Activated CD4-positive, alpha-beta T cell treated with anti-CD3 and anti-CD28 coated beads, Interleukin-2, Interleukin-4, amounts not matched to agents 100 ng/mL and 50 ng/mL, durations not matched to agents 16 hours and 8 hours (primary cell): Measurements from ENCODE around the gene TMC6.

Experiments used
- DNase-seq: peaks from one replicate; pipeline ENCODE4 v3.0.0-alpha.2; 2020; ENCODE audit warnings: low spot score

TMC6 gene

DNA sequence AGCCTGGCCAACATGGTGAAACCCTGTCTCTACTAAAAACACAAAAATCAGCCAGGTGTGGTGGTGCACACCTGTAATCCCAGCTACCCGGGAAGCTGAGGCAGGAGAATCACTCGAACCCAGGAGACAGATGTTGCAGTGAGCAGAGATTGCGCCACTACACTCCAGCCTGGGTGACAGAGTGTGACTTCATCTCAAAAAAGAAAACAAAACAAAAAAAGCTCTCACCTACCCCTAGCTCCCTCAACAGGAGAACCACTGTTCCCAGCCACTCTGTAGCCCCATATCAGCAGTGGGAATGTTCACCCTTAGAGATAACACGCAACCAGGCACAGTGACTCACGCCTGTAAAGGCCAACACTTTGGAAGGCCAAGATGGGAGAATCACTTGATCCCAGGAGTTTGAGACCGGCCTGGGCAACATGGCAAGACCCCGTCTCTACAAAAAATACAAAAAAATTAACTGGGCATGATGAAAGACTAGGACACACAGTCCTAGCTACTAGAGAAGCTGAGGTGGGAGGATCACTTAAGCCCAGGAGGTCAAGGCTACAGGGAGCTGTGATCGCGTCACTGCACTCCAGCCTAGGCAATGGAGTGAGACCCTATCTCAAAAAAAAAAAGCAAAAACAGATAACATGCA, 7.4 kb upstream of the TMC6 start:
- no peak for DNase-seq

DNA sequence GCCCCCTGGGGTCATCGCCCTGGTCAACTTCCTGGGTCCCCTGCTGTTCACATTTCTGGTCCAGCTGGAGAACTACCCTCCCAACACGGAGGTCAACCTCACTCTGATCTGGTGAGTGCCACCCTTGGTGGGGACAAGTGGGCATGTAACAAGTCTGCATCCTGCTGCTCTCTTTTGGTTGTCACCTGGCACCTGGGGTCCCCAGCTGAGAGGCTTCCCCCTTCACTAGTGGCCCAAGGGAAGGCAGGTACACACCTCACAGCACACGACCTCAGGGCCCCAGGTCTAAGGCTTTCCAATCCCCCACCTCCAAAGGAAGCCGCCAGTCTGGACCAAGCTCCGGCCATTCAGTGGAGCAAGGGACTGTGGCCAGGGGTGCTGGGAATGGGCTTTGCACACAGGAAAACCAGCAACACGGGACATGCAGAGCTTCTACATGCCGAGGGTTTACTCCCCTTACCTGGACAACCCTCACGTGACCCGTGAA, 6.4 kb upstream of the TMC6 start:
- no peak for DNase-seq

DNA sequence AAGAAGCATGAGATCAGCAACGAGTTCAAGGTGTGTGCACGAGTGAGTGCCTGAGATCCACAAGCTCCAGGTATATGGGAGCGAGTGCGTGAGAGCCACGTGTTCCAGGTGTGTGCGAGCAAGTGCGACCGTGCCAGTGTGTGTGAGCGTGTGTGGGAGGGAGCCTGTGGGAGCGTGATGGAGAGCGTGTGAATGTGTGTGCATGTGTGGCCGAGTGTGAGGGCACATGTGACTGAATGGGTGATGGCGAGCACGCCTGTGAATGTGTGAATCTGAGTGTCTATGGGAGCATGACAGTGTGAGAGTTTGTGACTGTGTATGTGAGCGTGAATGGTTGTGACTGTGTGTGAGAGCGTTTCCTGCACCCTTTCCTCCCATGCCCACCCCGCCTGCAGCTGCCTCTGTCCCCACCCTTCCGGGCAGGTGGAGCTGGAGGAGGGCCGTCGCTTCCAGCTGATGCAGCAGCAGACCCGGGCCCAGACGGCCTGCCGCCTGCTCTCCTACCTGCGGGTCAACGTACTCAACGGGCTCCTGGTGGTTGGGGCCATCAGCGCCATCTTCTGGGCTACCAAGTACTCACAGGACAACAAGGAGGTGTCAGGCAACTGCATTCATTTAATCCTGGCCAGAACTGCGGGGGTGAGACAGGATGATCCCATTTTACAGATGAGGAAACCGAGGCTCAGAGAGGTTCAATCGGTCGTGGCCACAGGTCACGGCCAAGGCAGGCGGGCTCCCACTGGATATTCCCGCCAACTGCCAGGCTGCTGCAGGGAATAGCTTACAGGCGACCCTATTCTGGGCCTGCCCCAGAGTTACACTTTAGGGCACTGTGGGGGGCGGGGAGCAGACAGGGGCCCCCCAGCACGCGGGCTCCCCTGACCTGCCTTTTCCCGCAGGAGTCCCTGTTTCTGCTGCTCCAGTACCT, 5.7 kb upstream of the TMC6 start:
- DNase-seq: peak; percentile 84

DNA sequence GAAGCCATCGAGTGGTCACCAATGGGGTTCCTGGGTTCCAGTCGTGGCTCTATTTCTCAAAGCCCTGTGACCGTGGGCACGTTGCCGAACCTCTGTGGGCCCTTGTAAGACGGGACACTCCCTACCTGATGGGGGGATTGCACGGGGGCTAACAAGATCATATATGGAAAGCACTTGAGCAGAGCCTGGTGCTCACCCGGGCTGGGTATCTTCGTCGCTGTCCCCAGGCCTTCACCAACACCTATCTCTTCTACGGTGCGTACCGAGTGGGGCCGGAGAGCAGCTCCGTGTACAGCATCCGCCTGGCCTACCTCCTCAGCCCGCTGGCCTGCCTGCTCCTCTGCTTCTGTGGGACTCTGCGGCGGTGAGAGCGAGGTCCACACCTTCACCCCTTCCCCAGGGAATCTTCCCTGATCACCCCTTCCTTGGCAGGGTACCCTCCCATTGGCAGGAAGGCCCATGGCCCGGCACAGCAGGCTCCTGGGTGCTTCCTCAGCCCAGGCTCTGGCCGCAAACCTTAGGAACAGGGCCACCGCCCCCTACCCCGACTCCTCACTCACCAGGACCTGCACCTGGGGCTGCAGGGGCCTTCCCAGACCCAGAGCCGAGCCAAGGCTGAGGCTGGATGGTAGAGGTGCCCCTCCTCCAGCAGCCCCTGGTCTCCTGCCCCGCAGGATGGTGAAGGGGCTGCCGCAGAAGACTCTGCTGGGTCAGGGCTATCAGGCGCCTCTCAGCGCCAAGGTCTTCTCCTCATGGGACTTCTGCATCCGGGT, 4.8 kb upstream of the TMC6 start:
- no peak for DNase-seq

DNA sequence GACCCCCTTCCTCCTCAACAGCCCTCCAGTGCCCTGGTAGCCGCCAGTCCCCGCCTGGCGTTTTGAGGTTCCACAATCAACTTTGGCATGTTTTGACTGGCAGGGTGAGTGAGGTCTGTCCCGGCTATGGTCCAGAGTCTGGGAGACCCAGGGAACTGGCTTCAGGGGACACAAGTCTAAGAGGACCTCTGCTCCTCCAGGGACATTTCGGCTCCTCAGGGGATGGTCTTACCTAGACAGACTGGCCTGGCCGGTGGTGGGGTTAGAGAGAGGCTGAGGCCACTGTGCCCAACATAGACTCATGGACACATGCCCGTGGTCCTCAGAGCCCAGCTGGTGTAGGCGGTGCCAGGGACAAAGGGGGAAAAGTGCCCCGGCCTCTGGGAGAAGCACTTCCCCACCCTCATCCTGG, 4.2 kb upstream of the TMC6 start:
- no peak for DNase-seq

DNA sequence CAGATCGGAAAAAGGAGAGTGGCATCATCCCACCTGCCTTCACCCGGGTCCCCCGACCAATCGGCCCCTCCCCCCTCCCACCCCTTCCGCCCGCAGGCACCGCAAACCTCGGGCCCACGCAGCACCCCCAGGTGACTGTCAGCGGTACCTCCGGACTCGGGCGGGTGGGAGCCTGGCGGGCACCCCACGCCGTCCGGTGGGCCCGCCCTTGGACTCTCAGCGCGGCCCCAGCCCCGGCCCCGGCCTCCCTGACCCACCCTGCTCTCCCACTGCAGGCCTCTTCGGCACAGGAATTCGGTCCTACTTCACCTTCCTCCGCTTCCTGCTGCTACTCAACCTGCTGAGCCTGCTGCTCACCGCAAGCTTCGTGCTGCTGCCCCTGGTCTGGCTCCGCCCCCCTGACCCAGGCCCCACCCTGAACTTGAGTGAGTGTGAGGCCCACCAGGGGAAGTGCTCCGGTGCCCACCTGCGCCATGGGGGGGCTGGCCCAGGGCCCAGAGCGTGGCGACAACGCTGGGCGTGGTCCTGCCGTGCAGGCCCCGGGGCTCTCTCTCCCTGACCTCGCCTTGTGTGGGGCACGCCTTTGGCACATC, 3.6 kb upstream of the TMC6 start:
- peak; percentile 73 for DNase-seq

DNA sequence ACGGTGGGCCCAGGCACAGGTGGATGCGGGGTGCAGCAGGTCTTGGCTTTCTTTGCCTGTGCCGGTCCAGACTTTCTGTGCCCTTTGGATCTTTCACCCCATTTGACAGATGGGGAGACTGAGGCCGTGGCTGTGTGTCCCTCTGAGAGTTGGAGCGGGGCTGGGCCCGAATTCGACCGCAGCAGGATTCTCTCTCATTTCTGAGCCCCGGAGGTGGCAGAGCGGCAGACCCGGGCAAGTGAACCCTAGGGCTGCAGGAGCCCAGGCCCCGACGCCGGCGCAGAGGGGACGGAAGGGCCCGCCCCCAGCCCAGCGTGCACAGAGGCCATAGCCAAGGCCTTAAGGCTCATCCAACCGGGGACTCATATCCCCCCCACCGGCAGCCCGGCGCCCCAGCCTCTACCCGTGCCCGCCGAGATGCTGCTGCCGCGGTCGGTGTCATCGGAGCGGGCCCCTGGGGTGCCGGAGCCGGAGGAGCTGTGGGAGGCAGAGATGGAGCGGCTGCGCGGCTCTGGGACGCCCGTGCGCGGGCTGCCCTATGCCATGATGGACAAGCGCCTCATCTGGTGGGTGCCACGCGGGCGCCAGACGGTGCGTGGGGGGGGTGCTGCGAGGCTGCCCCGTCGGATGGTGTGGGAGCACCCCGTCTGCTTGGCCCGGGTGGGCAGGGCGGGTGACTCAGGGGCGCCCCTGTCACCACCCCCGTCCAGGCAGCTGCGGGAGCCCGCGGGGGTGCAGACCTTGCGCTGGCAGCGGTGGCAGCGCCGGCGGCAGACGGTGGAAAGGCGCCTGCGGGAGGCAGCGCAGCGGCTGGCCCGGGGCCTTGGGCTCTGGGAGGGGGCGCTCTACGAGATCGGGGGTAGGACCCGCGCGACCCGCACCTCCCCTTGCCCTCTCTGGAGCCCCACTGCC, 2.9 kb upstream of the TMC6 start:
- DNase-seq: no peak

DNA sequence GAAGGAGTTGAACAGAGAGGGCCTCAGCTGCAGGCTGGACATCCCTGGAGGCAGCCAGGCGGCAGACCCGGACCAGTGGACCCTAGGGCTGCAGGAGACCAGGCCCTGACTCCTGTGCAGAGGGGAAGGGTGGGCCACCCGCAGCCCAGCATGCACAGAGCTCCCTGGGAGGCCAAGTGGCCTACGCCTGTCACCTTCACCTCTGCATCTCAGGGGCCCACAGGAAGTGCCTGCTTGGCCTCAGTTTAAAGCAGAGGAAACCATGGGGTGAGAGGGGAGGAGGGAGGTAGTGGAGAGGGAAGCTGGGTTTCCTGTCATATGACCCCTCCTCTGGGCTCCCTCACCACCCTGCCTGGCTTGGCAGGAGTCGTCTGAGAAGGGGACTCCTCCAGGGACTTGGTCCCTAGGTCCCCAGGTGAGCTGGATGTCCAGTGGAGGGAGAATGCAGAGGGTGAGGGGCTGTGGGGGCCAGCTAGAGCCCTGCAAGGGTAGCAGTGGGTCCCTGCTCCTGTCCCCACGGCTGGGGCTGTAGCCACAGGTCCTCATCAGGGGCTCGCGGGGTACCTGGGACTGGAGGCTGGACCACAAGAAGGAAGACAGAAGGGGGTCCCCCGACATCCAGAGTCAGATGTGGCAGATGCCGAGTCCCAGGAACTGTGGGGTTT, 2.0 kb upstream of the TMC6 start, which contains the start of gene TMC8:
TMC8 (plus strand) TSS at position 335 of the 665 bp plus-strand sequence. CDS start 818 bp downstream, outside the sequence.
- DNase-seq: peak; percentile 93

DNA sequence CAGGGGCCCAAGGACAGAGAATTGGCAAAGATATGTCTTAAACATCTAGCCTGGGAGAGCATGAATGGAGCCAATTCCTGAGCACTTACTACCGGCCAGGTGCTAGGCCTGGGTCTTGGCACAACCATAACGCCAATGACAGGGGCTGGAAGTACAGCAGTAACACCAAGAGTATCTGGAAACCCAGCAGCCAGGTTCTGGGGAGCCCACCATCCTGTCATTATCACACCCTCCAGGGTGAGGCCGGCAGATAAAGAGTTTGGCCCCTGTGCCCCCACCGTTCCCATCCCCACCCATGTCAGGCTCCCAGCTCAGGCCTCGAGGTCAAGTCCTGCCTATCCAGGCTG, 1.5 kb upstream of the TMC6 start:
- DNase-seq: no peak

DNA sequence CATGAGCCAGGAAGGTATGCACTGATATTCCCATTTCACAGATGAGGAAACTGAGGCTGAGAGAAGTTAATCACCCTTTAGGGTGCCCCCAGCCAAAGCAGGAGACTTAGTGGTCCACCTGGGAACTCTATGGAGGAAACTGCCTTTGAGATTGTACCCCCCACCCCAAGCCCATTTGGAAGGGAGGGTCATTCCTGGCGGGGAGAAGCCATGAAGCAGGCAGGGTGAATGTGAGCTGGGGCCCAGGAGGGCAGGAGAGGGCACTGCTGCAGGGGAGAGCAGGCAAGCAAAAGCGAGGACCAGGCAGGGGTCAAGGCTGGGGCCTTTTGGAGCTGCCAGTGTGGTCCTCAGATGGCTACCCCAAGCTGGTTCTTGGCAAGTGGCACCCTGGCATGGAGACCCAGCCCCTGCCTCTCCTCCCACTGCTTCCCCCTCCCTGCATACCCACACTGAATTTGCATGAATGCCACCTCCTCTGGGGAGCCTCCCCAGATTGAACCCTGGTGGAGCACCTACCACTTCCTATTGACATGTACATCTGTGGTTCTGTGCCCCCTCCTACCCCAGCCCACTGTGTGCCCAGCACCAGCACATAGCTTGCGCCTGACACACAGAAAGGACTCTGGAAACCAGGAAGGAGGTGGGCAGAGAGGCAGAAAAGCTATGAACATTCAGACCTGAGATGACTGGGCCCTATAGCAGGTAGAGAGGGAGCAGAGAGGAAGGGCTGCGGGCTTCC, 965 bp upstream of the TMC6 start:
- DNase-seq: no peak

DNA sequence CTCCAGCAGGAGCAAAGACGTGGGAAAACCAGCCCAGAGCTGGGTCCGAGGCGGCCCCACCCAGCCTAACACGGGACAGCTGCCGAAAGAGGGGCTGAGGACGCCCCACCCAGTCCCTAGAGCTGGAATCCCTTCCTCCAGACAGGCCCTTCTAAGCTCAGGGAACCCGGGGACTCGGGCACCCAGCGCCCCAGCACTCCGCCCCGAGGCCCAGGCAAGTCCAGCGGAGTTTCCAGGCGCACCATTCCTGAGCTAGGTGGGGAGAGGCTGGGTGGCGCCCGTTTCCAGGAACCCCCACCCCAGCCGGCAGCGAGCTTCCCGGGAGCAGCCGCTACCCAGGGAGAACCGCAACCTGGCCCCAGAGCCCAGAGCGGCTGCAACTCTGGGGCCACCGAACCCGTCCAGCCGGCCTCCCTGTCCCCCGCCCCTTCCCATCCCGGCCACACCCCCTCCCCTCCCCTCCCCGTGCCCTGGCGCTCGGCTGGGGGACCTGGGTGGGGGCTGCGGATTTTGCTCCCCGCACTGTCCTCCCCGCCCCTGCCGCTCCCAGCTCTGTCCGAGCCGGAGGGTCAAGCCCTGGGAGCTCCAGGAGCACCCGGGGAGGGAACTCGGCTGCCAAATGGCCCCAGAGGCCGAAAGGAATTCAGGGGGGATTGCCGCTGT, 536 bp downstream of the TMC6 start:
- no peak for DNase-seq

DNA sequence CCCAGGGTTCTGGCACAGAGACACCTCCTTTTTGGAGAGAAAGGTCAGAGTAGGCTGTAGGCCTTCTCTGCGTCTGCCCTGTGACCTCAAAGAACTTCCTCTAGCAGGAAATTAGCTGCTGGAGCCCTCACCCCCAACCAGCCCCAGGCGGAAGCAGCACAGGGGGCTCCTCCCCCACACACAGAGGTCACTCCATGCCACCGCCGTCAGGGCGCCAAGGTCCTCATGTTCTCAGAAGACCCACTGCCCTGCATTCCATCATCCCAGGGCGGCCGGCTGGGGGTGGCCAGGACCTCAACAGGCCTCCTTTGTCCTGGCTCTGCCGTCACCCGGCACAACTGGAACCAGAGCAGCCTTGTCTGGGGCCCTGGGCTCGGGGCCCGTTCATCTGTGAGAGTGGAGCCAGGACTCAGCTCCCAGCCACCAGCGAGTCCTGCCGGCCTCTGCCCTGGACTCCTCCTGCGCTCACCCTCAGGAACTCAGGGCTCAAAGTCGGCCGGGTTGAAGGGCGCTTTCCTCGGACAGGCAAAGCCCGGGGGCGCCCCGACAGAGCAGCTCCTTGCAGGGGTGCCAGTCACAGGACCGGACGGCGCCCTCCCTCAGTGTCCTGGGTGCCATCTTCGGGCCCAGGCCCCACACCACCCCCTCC, 1.2 kb downstream of the TMC6 start:
- DNase-seq: peak; percentile 84

DNA sequence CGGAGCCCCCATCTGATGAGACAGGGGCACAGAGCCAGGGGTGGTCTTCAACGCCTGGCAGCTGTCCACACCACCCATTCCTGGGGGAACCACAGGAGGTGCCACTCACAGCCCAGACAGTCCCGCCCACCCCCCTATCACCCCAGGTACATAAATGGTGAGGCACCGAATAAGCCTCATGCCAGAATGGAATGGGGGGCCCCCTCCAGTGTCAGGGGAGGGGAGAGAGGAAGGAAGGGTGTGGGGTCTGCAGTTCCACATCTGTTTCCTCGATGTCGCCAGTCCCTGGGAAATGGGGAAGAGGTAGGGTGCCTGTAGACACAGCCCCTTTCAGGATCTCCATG, 1.7 kb downstream of the TMC6 start:
- DNase-seq: no peak

DNA sequence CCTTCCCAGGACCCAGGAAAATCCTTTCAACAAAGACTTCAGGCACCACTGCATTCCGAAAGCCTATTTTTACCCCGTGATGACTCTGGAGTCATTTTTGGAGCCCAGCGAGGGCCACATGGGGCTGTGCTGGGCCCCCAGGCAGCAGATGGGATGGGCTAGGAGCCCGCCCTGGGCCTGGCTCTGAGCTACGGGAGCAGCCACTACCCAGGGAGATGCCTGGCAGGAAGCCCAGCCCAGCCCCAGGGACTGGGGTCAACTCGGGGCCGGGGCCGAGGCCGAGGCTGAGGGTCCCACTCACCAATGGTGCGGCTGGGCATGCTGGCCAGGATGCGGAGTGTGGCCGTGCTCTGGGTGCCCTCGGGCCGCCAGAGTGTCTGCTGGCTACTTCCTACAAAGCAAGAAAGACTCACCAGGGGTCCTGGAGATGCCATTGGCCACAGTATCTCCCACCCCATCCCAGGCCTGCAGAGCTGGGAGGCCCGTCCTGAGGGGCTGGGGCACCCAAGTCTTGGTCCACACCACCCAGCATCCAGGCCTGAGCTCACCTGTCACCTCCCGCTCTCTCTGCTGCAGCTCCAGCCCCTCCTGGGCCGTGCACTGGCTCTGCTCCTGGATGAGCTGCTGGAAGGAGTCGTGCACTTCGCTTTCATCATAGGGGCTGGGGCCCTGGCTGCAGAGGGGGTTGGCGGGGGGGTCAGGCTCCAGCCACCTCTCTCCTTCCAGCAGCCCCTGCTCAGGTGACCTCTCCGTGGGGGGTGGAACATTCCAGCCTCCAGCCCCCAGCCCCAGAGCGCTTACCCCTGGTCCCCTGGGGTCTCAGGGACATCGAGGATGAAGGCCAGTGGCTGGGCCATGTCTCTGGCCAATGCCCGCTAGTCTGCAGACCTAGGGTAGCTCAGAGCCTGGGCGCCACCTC, 2.3 kb downstream of the TMC6 start:
- no peak for DNase-seq

DNA sequence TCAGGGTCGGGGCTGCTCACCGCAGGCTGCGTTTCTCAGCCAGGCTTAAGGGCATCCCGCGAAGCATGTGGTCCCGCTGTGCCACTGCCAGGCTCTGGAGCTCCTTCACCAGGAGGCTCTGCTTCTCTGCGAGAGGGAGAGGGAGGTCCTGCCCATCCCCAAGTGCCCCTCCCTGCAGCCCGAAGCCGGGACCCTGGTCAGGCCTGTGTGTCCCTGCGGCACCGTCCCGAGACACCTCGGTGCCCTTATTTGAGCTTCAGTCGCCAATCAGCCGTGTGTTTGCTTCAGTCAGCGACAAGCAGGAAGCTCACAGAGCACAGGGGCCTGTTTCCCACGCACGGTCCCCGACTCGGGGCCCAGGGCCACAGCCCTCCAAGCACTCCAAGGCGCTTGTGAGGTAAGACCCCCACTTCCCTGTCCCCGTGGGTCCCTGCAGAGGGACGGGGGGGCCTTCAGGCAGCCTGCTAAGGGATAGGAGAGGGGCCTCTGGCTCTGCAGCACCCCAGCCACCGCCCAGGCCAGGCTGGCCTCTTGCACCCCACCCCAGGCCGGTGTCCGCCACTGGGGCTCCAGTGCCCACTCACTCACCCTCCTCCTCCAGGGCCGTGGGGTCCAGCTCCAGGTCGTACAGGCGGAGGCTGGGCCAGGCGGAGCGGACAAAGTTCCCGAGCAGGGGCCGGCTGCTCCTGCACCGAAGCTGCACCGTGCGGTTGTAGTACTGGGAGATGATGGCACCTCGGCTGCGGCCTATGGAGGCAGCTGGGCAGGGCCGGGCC, 3.2 kb downstream of the TMC6 start:
- no peak for DNase-seq

DNA sequence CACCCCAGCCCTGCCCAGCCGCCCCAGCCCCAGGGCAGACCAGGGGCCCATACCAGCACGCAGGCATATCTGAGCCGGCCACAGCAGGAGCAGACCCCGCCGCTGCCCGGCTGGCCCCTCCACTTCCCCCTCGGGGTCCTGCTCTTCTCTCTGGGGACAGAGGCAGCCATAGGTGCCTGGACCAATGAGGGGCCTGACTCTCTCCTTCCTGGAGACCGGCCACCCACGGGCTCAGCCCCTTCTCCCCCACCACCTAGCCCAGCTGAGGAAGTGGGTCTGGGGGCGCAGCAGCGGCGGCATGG, 3.8 kb downstream of the TMC6 start:
- no peak for DNase-seq
